Smooth muscle cell (in vitro differentiated cells): Measurements from ENCODE around the gene RAB44. TPM values are rescaled to one million over a fixed set of nuclear protein-coding genes. Genes with fewer than 3 reads are reported as not detected.

Experiments
- DNase-seq: peaks from one replicate; lab custom pipeline; 2025; ENCODE audit not compliant: unreplicated experiment; lab: John Stamatoyannopoulos, UW
- H2AFZ ChIP-seq: fragments of 200-600 bp; sonication (generic); 2 replicates; pipeline ENCODE4 v1.6.0; 2016; ENCODE audit warnings: antibody characterized with exemption, low read depth, mild to moderate bottlenecking
- H3F3A ChIP-seq: fragments of 200-600 bp; sonication (generic); 2 replicates; pipeline ENCODE4 v1.6.0; 2017; ENCODE audit warnings: antibody characterized with exemption, low read depth
- H3K27ac ChIP-seq: fragments of 200-600 bp; sonication (generic); 2 replicates; pipeline ENCODE4 v1.5.1; 2016; ENCODE audit warnings: low read depth, mild to moderate bottlenecking
- H3K27me3 ChIP-seq: fragments of 200-600 bp; sonication (generic); 2 replicates; pipeline ENCODE4 v1.6.1; 2016; ENCODE audit warnings: low read depth, mild to moderate bottlenecking
- H3K36me3 ChIP-seq: fragments of 200-600 bp; sonication (generic); 2 replicates; pipeline ENCODE4 v1.5.1; 2016; ENCODE audit warnings: low read depth
- H3K4me1 ChIP-seq: fragments of 200-600 bp; sonication (generic); 2 replicates; pipeline ENCODE4 v1.5.1; 2016; ENCODE audit warnings: low read depth
- H3K4me2 ChIP-seq: fragments of 200-600 bp; sonication (generic); 2 replicates; pipeline ENCODE4 v1.6.0; 2016; ENCODE audit warnings: mild to moderate bottlenecking
- H3K4me3 ChIP-seq: fragments of 200-600 bp; sonication (generic); 2 replicates; pipeline ENCODE4 v1.5.1; 2016; ENCODE audit warnings: mild to moderate bottlenecking
- H3K79me2 ChIP-seq: fragments of 200-600 bp; sonication (generic); 2 replicates; pipeline ENCODE4 v1.6.0; 2016; ENCODE audit warnings: low read depth, mild to moderate bottlenecking
- H3K9ac ChIP-seq: fragments of 200-600 bp; sonication (generic); 2 replicates; pipeline ENCODE4 v1.6.0; 2016; ENCODE audit warnings: low read depth
- H3K9me3 ChIP-seq: fragments of 200-600 bp; sonication (generic); replicated peaks from 2 replicates; pipeline ENCODE4 v1.5.1; 2016; ENCODE audit warnings: low read depth
- H4K20me1 ChIP-seq: fragments of 200-600 bp; sonication (generic); 2 replicates; pipeline ENCODE4 v1.6.0; 2016; ENCODE audit warnings: low read depth
- WGBS: methylation state at CpG from one replicate; pipeline ENCODE4 v1.1.7; 2016; ENCODE audit warnings: low lambda C conversion rate; 5-methylcytosine and 5-hydroxymethylcytosine counted together
- polyA plus RNA-seq: library from polyadenylated mRNA; unstranded; fragments of >200 nt; fragmentation: Nextera tagmentation; extraction: Ambion mirVana; gene quantifications from 2 replicates; pipeline ENCODE4 v1.2.1, GENCODE V29; 2016
- total RNA-seq: library from RNA; depleted of rRNA; stranded (reverse); fragments of >200 nt; gene quantifications from 2 replicates; pipeline ENCODE4 v1.2.3, GENCODE V29; 2014
- TF ChIP-seq, protein P1 (sequence below): fragments of 200-600 bp; sonication (generic); IDR thresholded peaks from 2 replicates; pipeline ENCODE4 v1.5.1; 2017; ENCODE audit warnings: borderline replicate concordance, mild to moderate bottlenecking, antibody characterized with exemption; ENCODE audit not compliant: insufficient read depth, poor library complexity, severe bottlenecking

The RAB44 gene
- total and polyA plus RNA-seq, 2 experiments from 2014 or later = 0.03 TPM; not detected in 1

DNA sequence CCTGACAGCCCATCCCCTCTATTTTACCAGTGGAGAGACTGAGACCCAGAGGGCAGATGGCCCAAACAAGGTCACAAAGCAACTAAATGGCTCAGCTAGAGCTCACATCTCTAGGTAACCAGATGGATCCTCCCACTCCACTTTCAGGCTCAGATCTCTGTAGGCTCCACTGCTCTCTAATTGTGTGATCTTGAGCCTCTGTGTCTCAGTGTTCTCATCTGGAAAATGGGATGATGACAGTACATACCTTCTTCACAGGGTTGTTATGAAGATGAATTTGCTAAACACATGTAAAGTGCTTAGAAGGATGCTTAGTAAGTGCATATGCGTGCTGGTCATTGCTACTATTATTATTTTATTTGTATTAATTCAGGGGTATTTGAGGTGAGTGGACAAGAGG lies 40.5 kb downstream of the RAB44 start:
- H3K9me3 ChIP-seq = no peaks in the 10 kb centered on the region
- no peak overlapping the region for H3K27ac ChIP-seq
- WGBS = 96% methylated on average over 1 of the region's 1 CpG
- no peaks in the 10 kb centered on the region for H4K20me1 ChIP-seq
- no peaks in the 10 kb centered on the region for H3K4me1 ChIP-seq
- no peaks in the 10 kb centered on the region for H3K27me3 ChIP-seq
- no peak overlapping the region for H2AFZ ChIP-seq
- no peak for DNase-seq
- no peaks in the 10 kb centered on the region for H3K79me2 ChIP-seq
- H3K4me2 ChIP-seq = no peak overlapping the region
- H3K9ac ChIP-seq = no peak overlapping the region
- H3K36me3 ChIP-seq = no peaks in the 10 kb centered on the region
- TF ChIP-seq, protein P1, sequence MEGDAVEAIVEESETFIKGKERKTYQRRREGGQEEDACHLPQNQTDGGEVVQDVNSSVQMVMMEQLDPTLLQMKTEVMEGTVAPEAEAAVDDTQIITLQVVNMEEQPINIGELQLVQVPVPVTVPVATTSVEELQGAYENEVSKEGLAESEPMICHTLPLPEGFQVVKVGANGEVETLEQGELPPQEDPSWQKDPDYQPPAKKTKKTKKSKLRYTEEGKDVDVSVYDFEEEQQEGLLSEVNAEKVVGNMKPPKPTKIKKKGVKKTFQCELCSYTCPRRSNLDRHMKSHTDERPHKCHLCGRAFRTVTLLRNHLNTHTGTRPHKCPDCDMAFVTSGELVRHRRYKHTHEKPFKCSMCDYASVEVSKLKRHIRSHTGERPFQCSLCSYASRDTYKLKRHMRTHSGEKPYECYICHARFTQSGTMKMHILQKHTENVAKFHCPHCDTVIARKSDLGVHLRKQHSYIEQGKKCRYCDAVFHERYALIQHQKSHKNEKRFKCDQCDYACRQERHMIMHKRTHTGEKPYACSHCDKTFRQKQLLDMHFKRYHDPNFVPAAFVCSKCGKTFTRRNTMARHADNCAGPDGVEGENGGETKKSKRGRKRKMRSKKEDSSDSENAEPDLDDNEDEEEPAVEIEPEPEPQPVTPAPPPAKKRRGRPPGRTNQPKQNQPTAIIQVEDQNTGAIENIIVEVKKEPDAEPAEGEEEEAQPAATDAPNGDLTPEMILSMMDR = no peak
- H3K4me3 ChIP-seq = no peak overlapping the region
- no peaks in the 10 kb centered on the region for H3F3A ChIP-seq

DNA sequence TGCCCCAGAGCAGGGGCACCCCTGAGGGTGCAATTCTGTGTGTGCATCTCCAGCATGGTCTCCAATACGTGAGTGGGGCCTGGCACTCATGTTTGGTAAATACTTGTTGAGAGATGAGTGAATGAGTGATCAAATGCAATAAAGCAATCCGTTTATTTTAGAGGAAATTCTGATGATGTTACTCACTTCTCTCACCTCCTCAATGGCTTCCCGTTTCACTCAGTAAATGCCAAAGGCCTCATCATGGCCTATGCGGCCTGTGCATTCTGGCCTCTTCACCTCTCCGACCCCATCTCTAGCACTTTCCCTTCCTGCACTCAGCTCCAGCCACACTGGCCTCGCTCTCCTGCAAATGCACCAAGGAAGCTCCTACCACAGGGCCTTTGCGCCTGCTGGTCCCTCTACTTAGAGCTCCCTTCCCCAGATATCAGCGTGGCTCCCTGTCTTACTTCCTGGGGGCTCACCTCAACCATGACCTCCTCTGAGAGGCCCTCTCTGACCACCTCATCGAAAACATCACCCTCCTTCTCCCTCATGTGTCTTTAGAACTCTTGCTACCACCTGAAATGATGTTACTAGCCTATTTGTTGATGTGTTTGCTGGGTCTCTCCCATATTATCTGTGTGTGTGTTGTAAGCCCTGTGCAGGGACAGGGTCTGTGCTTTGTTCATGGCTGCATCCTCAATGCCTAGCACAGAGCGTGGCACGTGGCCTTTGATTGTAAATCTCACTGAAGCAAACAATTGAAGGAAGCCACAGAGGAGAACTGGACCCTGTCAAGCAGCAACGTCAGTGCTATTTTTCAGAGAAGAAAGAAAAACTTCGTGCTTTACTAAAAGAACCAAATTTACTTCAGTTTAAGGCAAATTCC lies 42.6 kb downstream of the RAB44 start:
- TF ChIP-seq, protein P1 = no peak
- Histone ChIP-seq H3K27me3 (no peaks in the 10 kb centered on the region), H4K20me1 (no peaks in the 10 kb centered on the region), H3K4me1 (no peaks in the 10 kb centered on the region), H3K27ac (no peak overlapping the region), H3K4me2 (no peak overlapping the region), H3F3A (no peaks in the 10 kb centered on the region), H3K36me3 (no peaks in the 10 kb centered on the region), H3K79me2 (no peaks in the 10 kb centered on the region), H3K9ac (no peak overlapping the region), H3K4me3 (no peak overlapping the region), H3K9me3 (no peaks in the 10 kb centered on the region), H2AFZ (no peak overlapping the region)
- no peak for DNase-seq
- 90% methylated on average over 13 of the region's 13 CpGs for WGBS

DNA sequence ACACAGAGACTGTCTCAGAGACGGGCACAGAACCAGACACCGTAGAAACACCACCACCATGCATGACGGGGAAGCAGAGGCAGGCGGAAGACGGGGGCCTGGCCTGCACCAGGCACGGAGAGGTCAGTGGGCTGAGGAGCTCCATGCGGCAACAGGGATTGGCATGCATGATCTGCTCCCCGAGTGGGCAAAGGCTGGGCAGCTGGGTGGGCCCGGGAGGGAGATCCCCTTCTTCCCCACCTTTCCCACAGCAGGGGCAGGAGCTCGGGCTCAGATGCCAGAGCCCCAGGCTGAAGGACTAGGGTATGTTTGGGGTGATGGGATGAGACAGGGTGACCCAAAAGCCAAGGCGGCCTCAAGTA lies 43.2 kb downstream of the RAB44 start:
- 94% methylated on average over 11 of the region's 11 CpGs for WGBS
- Histone ChIP-seq H3F3A (no peaks in the 10 kb centered on the region), H3K4me1 (no peaks in the 10 kb centered on the region), H3K4me3 (no peak overlapping the region), H4K20me1 (no peaks in the 10 kb centered on the region), H3K27me3 (no peaks in the 10 kb centered on the region), H2AFZ (no peak overlapping the region), H3K9me3 (no peaks in the 10 kb centered on the region), H3K79me2 (no peaks in the 10 kb centered on the region), H3K4me2 (no peak overlapping the region), H3K27ac (no peak overlapping the region), H3K36me3 (no peaks in the 10 kb centered on the region), H3K9ac (no peak overlapping the region)
- DNase-seq = no peak
- TF ChIP-seq, protein P1 = no peak

DNA sequence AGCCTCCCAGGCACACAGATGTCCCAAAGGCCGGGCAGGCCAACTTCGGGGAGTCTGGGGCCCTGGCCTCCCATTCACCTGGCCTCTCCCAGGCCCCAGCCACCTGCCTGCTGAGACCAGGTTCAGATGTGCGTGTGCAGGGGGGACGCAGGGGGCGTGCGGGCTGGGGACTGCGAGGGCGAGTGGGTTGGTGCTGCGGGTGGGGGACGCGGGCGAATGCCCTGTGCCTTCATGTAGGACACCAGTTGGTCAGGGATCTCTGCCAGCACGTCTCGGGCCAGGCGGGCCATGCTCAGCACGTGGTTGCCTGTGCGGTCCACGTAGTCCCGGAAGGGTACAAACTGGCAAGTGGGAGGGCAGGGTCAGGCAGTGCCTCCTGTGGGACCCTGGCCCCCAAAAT lies 44.5 kb downstream of the RAB44 start:
- no peak for DNase-seq
- no peak overlapping the region for H3K9ac ChIP-seq
- H3K27ac ChIP-seq = no peak overlapping the region
- TF ChIP-seq, protein P1 = no peak
- H3F3A ChIP-seq = no peaks in the 10 kb centered on the region
- H3K4me3 ChIP-seq = no peak overlapping the region
- no peaks in the 10 kb centered on the region for H3K27me3 ChIP-seq
- no peaks in the 10 kb centered on the region for H4K20me1 ChIP-seq
- WGBS = 96% methylated on average over 19 of the region's 19 CpGs
- H3K36me3 ChIP-seq = no peaks in the 10 kb centered on the region
- no peaks in the 10 kb centered on the region for H3K4me1 ChIP-seq
- no peaks in the 10 kb centered on the region for H3K9me3 ChIP-seq
- no peak overlapping the region for H3K4me2 ChIP-seq
- H2AFZ ChIP-seq = no peak overlapping the region
- no peaks in the 10 kb centered on the region for H3K79me2 ChIP-seq
